Measurements from ENCODE around the gene CDRT4. TPM values are rescaled to one million over a fixed set of nuclear protein-coding genes. Genes with fewer than 3 reads are reported as not detected.

Gene CDRT4
- total and polyA plus RNA-seq, 5 donors from 2014 or later = 0.22 to 21.0 (median 1.6) TPM

DNA sequence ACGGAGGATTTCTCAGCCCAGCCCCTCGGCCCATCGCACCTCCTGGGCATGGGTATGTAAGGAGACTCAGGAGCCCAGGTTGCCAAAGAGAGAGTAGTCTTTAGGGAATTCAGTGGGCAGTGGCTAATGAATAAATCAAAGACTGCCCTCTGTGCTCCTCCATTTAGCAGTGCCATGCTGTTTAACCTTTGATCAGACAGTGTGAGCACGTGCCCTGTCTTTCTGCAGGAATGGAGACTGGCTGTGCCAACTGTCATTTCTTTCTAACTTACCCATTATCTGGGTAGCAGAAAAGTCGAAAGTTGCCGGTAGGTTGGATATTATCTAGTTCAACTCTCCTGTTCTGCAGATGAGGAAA is 62.4 kb downstream of the CDRT4 start:
- no peaks in the 10 kb centered on the region for H3K4me1 ChIP-seq (ENCODE audit: control insufficient read depth, insufficient read depth, low read length, poor library complexity, severe bottlenecking)
- Mint-ChIP-seq H3K27me3 (peaks cover 7% of the 10 kb centered on the region), H3K27ac (no peak overlapping the region), H3K4me1 (no peaks in the 10 kb centered on the region), H3K9me3 (no peaks in the 10 kb centered on the region), H3K4me3 (no peak overlapping the region), H3K36me3 (no peaks in the 10 kb centered on the region)
- DNase-seq (no peak), ATAC-seq (ENCODE audit: low read depth in 2 of 2) (no peak)
- H3K4me3 ChIP-seq (ENCODE audit: low read depth, low read length) = no peak overlapping the region
- no peaks in the 10 kb centered on the region for H3K36me3 ChIP-seq (ENCODE audit: control insufficient read depth, insufficient read depth, low read length)
- no peaks in the 10 kb centered on the region for H3K27me3 ChIP-seq (ENCODE audit: control insufficient read depth, insufficient read depth, low read length)
- H3K27ac ChIP-seq (ENCODE audit: insufficient read depth, low read length, poor library complexity, severe bottlenecking) = no peak overlapping the region
- H3K9me3 ChIP-seq (ENCODE audit: control insufficient read depth in 2 of 2, low read length in 2 of 2) = no peaks in the 10 kb centered on the region

GRCh38 chr17:15404106-15405057 is 63.0 kb downstream of the CDRT4 start:
- H3K9me3 ChIP-seq (ENCODE audit: control insufficient read depth in 2 of 2, low read length in 2 of 2) = no peaks in the 10 kb centered on the region
- H3K27me3 ChIP-seq (ENCODE audit: control insufficient read depth, insufficient read depth, low read length) = no peaks in the 10 kb centered on the region
- ATAC-seq (ENCODE audit: low read depth in 2 of 2) = no peak
- H3K27ac ChIP-seq (ENCODE audit: insufficient read depth, low read length, poor library complexity, severe bottlenecking) = no peak overlapping the region
- H3K4me3 ChIP-seq (ENCODE audit: low read depth, low read length) = no peak overlapping the region
- H3K4me1 ChIP-seq (ENCODE audit: control insufficient read depth, insufficient read depth, low read length, poor library complexity, severe bottlenecking) = no peaks in the 10 kb centered on the region
- Mint-ChIP-seq H3K9me3 (no peaks in the 10 kb centered on the region), H3K27ac (no peak overlapping the region), H3K27me3 (peaks cover 7% of the 10 kb centered on the region), H3K4me1 (no peaks in the 10 kb centered on the region), H3K36me3 (no peaks in the 10 kb centered on the region), H3K4me3 (no peak overlapping the region)
- no peak for DNase-seq
- H3K36me3 ChIP-seq (ENCODE audit: control insufficient read depth, insufficient read depth, low read length) = no peaks in the 10 kb centered on the region

- Histone ChIP-seq H3K27ac (ENCODE audit: insufficient read depth, low read length, poor library complexity, severe bottlenecking) (no peak overlapping the region), H3K9me3 (ENCODE audit: control insufficient read depth in 2 of 2, low read length in 2 of 2) (no peaks in the 10 kb centered on the region), H3K4me3 (ENCODE audit: low read depth, low read length) (no peak overlapping the region), H3K27me3 (ENCODE audit: control insufficient read depth, insufficient read depth, low read length) (no peaks in the 10 kb centered on the region), H3K4me1 (ENCODE audit: control insufficient read depth, insufficient read depth, low read length, poor library complexity, severe bottlenecking) (no peaks in the 10 kb centered on the region), H3K36me3 (ENCODE audit: control insufficient read depth, insufficient read depth, low read length) (no peaks in the 10 kb centered on the region)
- Mint-ChIP-seq H3K27ac (no peak overlapping the region), H3K9me3 (peaks cover 0 to under 1% (median 0%) of the 10 kb centered on the region in 7 donors), H3K36me3 (no peaks in the 10 kb centered on the region), H3K27me3 (peaks cover 7% of the 10 kb centered on the region), H3K4me1 (no peaks in the 10 kb centered on the region), H3K4me3 (no peak overlapping the region)
- ATAC-seq (ENCODE audit: low read depth in 2 of 2) = no peak
- DNase-seq = no peak
Observed at GRCh38 chr17:15403276-15403939, 64.0 kb downstream of the CDRT4 start.

DNA sequence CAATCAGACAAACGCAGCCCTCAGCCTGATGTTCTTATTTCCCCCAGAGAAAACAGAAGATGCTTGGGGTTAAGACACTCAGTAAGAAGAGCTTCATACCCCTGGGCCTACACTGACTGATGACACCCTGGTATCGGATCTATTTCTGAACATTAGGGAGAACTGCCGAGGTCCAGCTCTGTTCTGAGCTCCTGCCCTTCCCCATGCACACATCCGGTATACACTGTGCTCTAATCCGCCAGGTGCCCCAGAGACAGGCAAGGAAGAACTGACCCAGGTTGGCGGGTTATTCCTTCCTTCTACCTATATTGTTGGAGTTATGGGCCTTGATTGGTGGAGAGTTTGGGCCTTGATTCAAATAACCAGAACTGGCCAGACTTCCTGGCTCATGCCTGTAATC is 68.0 kb downstream of the CDRT4 start:
- H3K36me3 Mint-ChIP-seq = no peaks in the 10 kb centered on the region
- H3K9me3 Mint-ChIP-seq = peaks cover 0 to 4% (median 0%) of the 10 kb centered on the region in 7 donors
- H3K27me3 Mint-ChIP-seq = peaks cover 7% of the 10 kb centered on the region
- H3K27ac Mint-ChIP-seq = no peak overlapping the region
- H3K4me3 Mint-ChIP-seq = no peak overlapping the region
- DNase-seq (no peak), ATAC-seq (ENCODE audit: low read depth in 2 of 2) (no peak)
- Histone ChIP-seq H3K9me3 (ENCODE audit: control insufficient read depth in 2 of 2, low read length in 2 of 2) (no peaks in the 10 kb centered on the region), H3K27ac (ENCODE audit: insufficient read depth, low read length, poor library complexity, severe bottlenecking) (no peak overlapping the region), H3K27me3 (ENCODE audit: control insufficient read depth, insufficient read depth, low read length) (no peaks in the 10 kb centered on the region), H3K4me3 (ENCODE audit: low read depth, low read length) (no peak overlapping the region), H3K4me1 (ENCODE audit: control insufficient read depth, insufficient read depth, low read length, poor library complexity, severe bottlenecking) (no peaks in the 10 kb centered on the region), H3K36me3 (ENCODE audit: control insufficient read depth, insufficient read depth, low read length) (no peaks in the 10 kb centered on the region)
- no peaks in the 10 kb centered on the region for H3K4me1 Mint-ChIP-seq

DNA sequence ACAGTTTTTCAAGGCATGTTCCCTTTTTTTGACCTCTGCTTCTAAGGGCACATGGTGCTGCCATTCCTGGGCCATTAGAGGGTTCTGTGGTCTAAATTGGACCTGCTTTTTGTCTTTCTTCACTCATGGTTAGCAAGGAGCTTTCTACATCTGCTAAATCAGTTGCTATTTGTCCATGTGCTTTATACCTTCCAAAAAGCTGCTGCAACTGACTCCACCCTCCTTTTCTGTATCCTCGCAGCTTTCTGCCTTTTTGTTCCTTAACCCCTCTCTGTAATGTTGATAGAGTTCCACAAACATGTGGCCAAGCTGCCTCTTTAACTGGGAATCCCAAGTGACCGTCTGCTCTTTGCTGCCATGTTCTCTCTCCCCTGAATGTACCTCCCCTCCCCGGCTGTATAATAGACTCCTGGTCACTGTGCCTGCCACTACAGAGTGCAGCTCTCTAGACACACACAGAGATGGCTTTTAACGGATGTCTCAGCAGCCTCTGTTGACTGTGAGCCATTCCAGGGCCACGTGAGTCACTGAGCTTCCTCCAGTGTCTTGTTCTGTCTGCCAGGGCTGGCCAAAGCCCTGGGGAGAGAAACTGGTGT is 68.6 kb downstream of the CDRT4 start:
- Histone ChIP-seq H3K9me3 (ENCODE audit: control insufficient read depth in 2 of 2, low read length in 2 of 2) (no peaks in the 10 kb centered on the region), H3K4me3 (ENCODE audit: low read depth, low read length) (no peak overlapping the region), H3K36me3 (ENCODE audit: control insufficient read depth, insufficient read depth, low read length) (no peaks in the 10 kb centered on the region), H3K27me3 (ENCODE audit: control insufficient read depth, insufficient read depth, low read length) (no peaks in the 10 kb centered on the region), H3K4me1 (ENCODE audit: control insufficient read depth, insufficient read depth, low read length, poor library complexity, severe bottlenecking) (no peaks in the 10 kb centered on the region), H3K27ac (ENCODE audit: insufficient read depth, low read length, poor library complexity, severe bottlenecking) (no peak overlapping the region)
- Mint-ChIP-seq H3K27ac (no peak overlapping the region), H3K4me1 (no peaks in the 10 kb centered on the region), H3K36me3 (no peaks in the 10 kb centered on the region), H3K4me3 (no peak overlapping the region), H3K9me3 (peaks cover 0 to 4% (median 0%) of the 10 kb centered on the region in 7 donors), H3K27me3 (peaks cover 7% of the 10 kb centered on the region)
- no peak for DNase-seq
- no peak for ATAC-seq (ENCODE audit: low read depth in 2 of 2)

GRCh38 chr17:15398291-15398690 is 69.1 kb downstream of the CDRT4 start:
- H3K4me3 Mint-ChIP-seq = no peak overlapping the region
- H3K4me1 ChIP-seq (ENCODE audit: control insufficient read depth, insufficient read depth, low read length, poor library complexity, severe bottlenecking) = no peaks in the 10 kb centered on the region
- H3K27ac Mint-ChIP-seq = no peak overlapping the region
- H3K36me3 Mint-ChIP-seq = no peaks in the 10 kb centered on the region
- H3K4me3 ChIP-seq (ENCODE audit: low read depth, low read length) = no peak overlapping the region
- no peaks in the 10 kb centered on the region for H3K4me1 Mint-ChIP-seq
- no peaks in the 10 kb centered on the region for H3K9me3 ChIP-seq (ENCODE audit: control insufficient read depth in 2 of 2, low read length in 2 of 2)
- no peak overlapping the region for H3K27ac ChIP-seq (ENCODE audit: insufficient read depth, low read length, poor library complexity, severe bottlenecking)
- no peak for ATAC-seq (ENCODE audit: low read depth in 2 of 2)
- peaks cover 13% of the 10 kb centered on the region for H3K27me3 Mint-ChIP-seq
- no peak for DNase-seq
- H3K27me3 ChIP-seq (ENCODE audit: control insufficient read depth, insufficient read depth, low read length) = no peaks in the 10 kb centered on the region
- no peaks in the 10 kb centered on the region for H3K36me3 ChIP-seq (ENCODE audit: control insufficient read depth, insufficient read depth, low read length)
- peaks cover 0 to 4% (median 0%) of the 10 kb centered on the region in 7 donors for H3K9me3 Mint-ChIP-seq

DNA sequence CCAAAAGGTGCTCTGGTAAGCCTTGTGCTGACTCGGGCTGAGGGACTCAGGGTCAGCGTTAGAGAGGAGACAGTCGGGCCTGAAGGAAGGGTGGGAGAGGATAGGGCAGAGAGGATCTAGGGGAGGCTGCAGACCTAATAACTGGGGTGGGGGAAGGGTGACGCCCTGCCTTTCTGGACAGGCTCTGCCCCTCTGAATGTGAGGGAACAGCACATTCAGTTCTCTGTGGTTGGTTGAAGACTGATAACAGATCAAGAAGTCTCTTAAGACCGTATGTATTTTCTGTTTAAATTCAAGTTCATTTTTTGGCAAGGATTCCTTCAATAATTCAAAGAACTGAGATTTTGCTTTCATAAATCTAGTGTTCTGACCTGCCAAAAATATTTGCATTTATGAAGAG is 69.8 kb downstream of the CDRT4 start:
- ATAC-seq (ENCODE audit: low read depth in 2 of 2) (no peak), DNase-seq (no peak)
- Histone ChIP-seq H3K27me3 (ENCODE audit: control insufficient read depth, insufficient read depth, low read length) (no peaks in the 10 kb centered on the region), H3K4me3 (ENCODE audit: low read depth, low read length) (no peak overlapping the region), H3K9me3 (ENCODE audit: control insufficient read depth in 2 of 2, low read length in 2 of 2) (no peaks in the 10 kb centered on the region), H3K36me3 (ENCODE audit: control insufficient read depth, insufficient read depth, low read length) (no peaks in the 10 kb centered on the region), H3K4me1 (ENCODE audit: control insufficient read depth, insufficient read depth, low read length, poor library complexity, severe bottlenecking) (no peaks in the 10 kb centered on the region), H3K27ac (ENCODE audit: insufficient read depth, low read length, poor library complexity, severe bottlenecking) (no peak overlapping the region)
- Mint-ChIP-seq H3K4me3 (no peak overlapping the region), H3K36me3 (no peaks in the 10 kb centered on the region), H3K27me3 (peaks cover 17% of the 10 kb centered on the region), H3K4me1 (no peaks in the 10 kb centered on the region), H3K9me3 (peaks cover 0 to 4% (median 0%) of the 10 kb centered on the region in 7 donors), H3K27ac (no peak overlapping the region)
